H1 (cell line): ENCODE data around the gene USH2A. TPM values are rescaled to one million over a fixed set of nuclear protein-coding genes. Genes with fewer than 3 reads are reported as not detected.

Experiments used
- CTCF ChIA-PET: fragments of 300-600 bp; sonication (Branson Sonifier 250); formaldehyde crosslinking; loops from one replicate; lab custom pipeline; 2021; ENCODE audit not compliant: partially characterized antibody; lab: Charles Lee
- POLR2A ChIA-PET: fragments of 300-600 bp; sonication (Branson Sonifier 250); formaldehyde crosslinking; loops from one replicate; lab custom pipeline; 2021; ENCODE audit warnings: inconsistent platforms; ENCODE audit not compliant: partially characterized antibody; lab: Charles Lee
- DNase-seq, 2 experiments: peaks; one replicate each; pipeline versions ENCODE4 v3.0.0 to v3.0.0-alpha.2; 2010 to 2022; ENCODE audit warnings: low spot score in 2 of 2, low read depth in 1 of 2, mixed read lengths in 1 of 2
- FAIRE-seq: peaks from 2 replicates; lab custom pipeline; 2011; peaks lifted over from hg19 to GRCh38; lab: Jason Lieb, UNC
- H2AFZ ChIP-seq: 2 replicates; pipeline ENCODE4 v1.8.1; 2012; ENCODE audit warnings: low read length, inconsistent platforms
- H2AK5ac ChIP-seq: 2 replicates; pipeline ENCODE4 v1.6.1; 2013; ENCODE audit warnings: low read depth, low read length
- H2BK120ac ChIP-seq: replicated peaks from 2 replicates; pipeline ENCODE3; 2013; ENCODE audit warnings: low read depth, low read length, inconsistent platforms
- H2BK12ac ChIP-seq: 2 replicates; pipeline ENCODE4 v1.6.1; 2013; ENCODE audit warnings: low read depth, low read length
- H2BK15ac ChIP-seq: 2 replicates; pipeline ENCODE4 v1.6.1; 2013; ENCODE audit warnings: low read length
- H2BK20ac ChIP-seq: 2 replicates; pipeline ENCODE4 v1.6.1; 2013; ENCODE audit warnings: low read length
- H2BK5ac ChIP-seq: 2 replicates; pipeline ENCODE4 v1.6.1; 2013; ENCODE audit warnings: low read depth, low read length
- H3K14ac ChIP-seq: 2 replicates; pipeline ENCODE4 v1.6.1; 2013; ENCODE audit warnings: inconsistent platforms; ENCODE audit not compliant: insufficient read length
- H3K18ac ChIP-seq: 2 replicates; pipeline ENCODE4 v1.6.1; 2013; ENCODE audit warnings: low read length; ENCODE audit errors: extremely low read depth
- H3K23ac ChIP-seq: 2 replicates; pipeline ENCODE4 v1.6.1; 2013; ENCODE audit warnings: inconsistent platforms; ENCODE audit not compliant: insufficient read length
- H3K23me2 ChIP-seq: 2 replicates; pipeline ENCODE4 v1.6.1; 2013; ENCODE audit warnings: low read depth, low read length
- H3K27ac ChIP-seq: 2 replicates; pipeline ENCODE4 v1.6.1; 2011; ENCODE audit warnings: low read depth, low read length, inconsistent platforms
- H3K27me3 ChIP-seq, 4 experiments: replicated peaks in 1 of 4; 1 replicate in 1 of 4; 2 replicates in 3 of 4; pipeline versions ENCODE4 v1.6.1 to v1.8.1; 2011 to 2013; ENCODE audit warnings: low read length in 3 of 4, mild to moderate bottlenecking in 3 of 4, inconsistent platforms in 2 of 4, mixed read lengths in 2 of 4, moderate library complexity in 1 of 4; ENCODE audit not compliant: control insufficient read depth in 3 of 4, insufficient read depth in 3 of 4; ENCODE audit errors: extremely low read depth in 1 of 4
- H3K36me3 ChIP-seq, 4 experiments: 2 replicates each; pipeline versions ENCODE4 v1.6.1 to v1.8.1; 2011 to 2013; ENCODE audit warnings: mild to moderate bottlenecking in 4 of 4, low read length in 3 of 4, moderate library complexity in 2 of 4, control low read depth in 1 of 4, inconsistent platforms in 1 of 4; ENCODE audit not compliant: insufficient read depth in 4 of 4, control insufficient read depth in 2 of 4
- H3K4ac ChIP-seq: replicated peaks from 2 replicates; pipeline ENCODE3; 2013; ENCODE audit warnings: low read length, low read depth, mixed read lengths, inconsistent platforms; ENCODE audit not compliant: insufficient read length
- H3K4me1 ChIP-seq, 4 experiments: replicated peaks in 1 of 4; 1 replicate in 1 of 4; 2 replicates in 3 of 4; pipeline versions ENCODE4 v1.6.1 to v1.8.1; 2011 to 2013; ENCODE audit warnings: low read length in 3 of 4, inconsistent platforms in 2 of 4, mixed read lengths in 1 of 4; ENCODE audit not compliant: insufficient read depth in 4 of 4, control insufficient read depth in 3 of 4
- H3K4me2 ChIP-seq, 2 experiments: 2 replicates each; pipeline versions ENCODE4 v1.6.1 to v1.8.1; 2011 to 2013; ENCODE audit warnings: low read depth in 2 of 2, low read length in 2 of 2, control low read depth in 1 of 2, inconsistent platforms in 1 of 2, mild to moderate bottlenecking in 1 of 2; ENCODE audit not compliant: insufficient read depth in 1 of 2
- H3K4me3 ChIP-seq, 4 experiments: fragments of 200-600, 300-600 bp in 1 of 4; sonication (generic), shearing (Covaris generic), sonication (Bioruptor Twin) in 1 of 4; 2 replicates each; pipeline versions ENCODE4 v1.5.1 to v1.8.1; 2011 to 2016; ENCODE audit warnings: low read length in 4 of 4, low read depth in 3 of 4, control low read depth in 2 of 4, inconsistent platforms in 2 of 4, mild to moderate bottlenecking in 2 of 4, mixed read lengths in 1 of 4, moderate library complexity in 1 of 4; ENCODE audit not compliant: insufficient read depth in 2 of 4; ENCODE audit errors: extremely low read depth in 1 of 4
- H3K56ac ChIP-seq: replicated peaks from 2 replicates; pipeline ENCODE3; 2013; ENCODE audit warnings: low read depth, mild to moderate bottlenecking, mixed read lengths, low read length, inconsistent platforms; ENCODE audit not compliant: insufficient read length
- H3K79me1 ChIP-seq: 2 replicates; pipeline ENCODE4 v1.6.1; 2013; ENCODE audit warnings: low read depth, low read length, control low read depth
- H3K79me2 ChIP-seq, 2 experiments: 2 replicates each; pipeline versions ENCODE4 v1.6.1 to v1.8.1; 2012 to 2013; ENCODE audit warnings: low read length in 2 of 2, mild to moderate bottlenecking in 2 of 2, inconsistent platforms in 1 of 2; ENCODE audit not compliant: insufficient read depth in 2 of 2, control insufficient read depth in 1 of 2
- H3K9ac ChIP-seq, 4 experiments: replicated peaks in 1 of 4; 1 replicate in 1 of 4; 2 replicates in 3 of 4; pipeline versions ENCODE4 v1.6.1 to v1.8.1; 2011 to 2013; ENCODE audit warnings: low read depth in 3 of 4, low read length in 3 of 4, control low read depth in 2 of 4, mild to moderate bottlenecking in 2 of 4, moderate library complexity in 2 of 4, inconsistent platforms in 1 of 4; ENCODE audit errors: extremely low read depth in 1 of 4
- H3K9me3 ChIP-seq, 2 experiments: 2 replicates each; pipeline versions ENCODE4 v1.6.1 to v1.8.1; 2012 to 2013; ENCODE audit warnings: mild to moderate bottlenecking in 2 of 2, moderate library complexity in 2 of 2, control low read depth in 1 of 2, inconsistent platforms in 1 of 2, low read depth in 1 of 2, low read length in 1 of 2, mixed read lengths in 1 of 2; ENCODE audit not compliant: insufficient read depth in 2 of 2
- H4K20me1 ChIP-seq, 2 experiments: replicated peaks in 1 of 2; 2 replicates each; pipeline versions ENCODE3 to v1.8.1; 2011 to 2013; ENCODE audit warnings: inconsistent platforms in 2 of 2, low read length in 2 of 2, mild to moderate bottlenecking in 1 of 2; ENCODE audit not compliant: insufficient read depth in 2 of 2, control insufficient read depth in 1 of 2
- H4K5ac ChIP-seq: 2 replicates; pipeline ENCODE4 v1.6.1; 2013; ENCODE audit warnings: low read length, low read depth, mixed read lengths, inconsistent platforms; ENCODE audit not compliant: insufficient read length
- H4K8ac ChIP-seq: 2 replicates; pipeline ENCODE4 v1.8.0; 2013; ENCODE audit warnings: mild to moderate bottlenecking, moderate library complexity, low read length, inconsistent platforms; ENCODE audit not compliant: insufficient read depth; ENCODE audit errors: extremely low read depth
- H4K91ac ChIP-seq: replicated peaks from 2 replicates; pipeline ENCODE3; 2013; ENCODE audit warnings: low read length, mixed read lengths, inconsistent platforms; ENCODE audit not compliant: insufficient read length
- ASH2L ChIP-seq: fragments of 200-600, 300-600 bp; sonication (generic); IDR thresholded peaks from one replicate; pipeline ENCODE4 v1.7.1; 2017; ENCODE audit warnings: low read length
- BACH1 ChIP-seq: IDR thresholded peaks from 2 replicates; pipeline ENCODE4 v1.6.1; 2012; ENCODE audit warnings: low read length, improper control_type of control experiment
- BCL11A ChIP-seq, 2 experiments: IDR thresholded peaks; one replicate each; pipeline ENCODE4 v1.6.1; 2011; ENCODE audit warnings: low read depth in 2 of 2, low read length in 2 of 2, mild to moderate bottlenecking in 2 of 2
- CREB1 ChIP-seq: IDR thresholded peaks from 2 replicates; pipeline ENCODE4 v1.6.1; 2012; ENCODE audit warnings: inconsistent platforms
- EP300 ChIP-seq, 2 experiments: IDR thresholded peaks; 1 replicate in 1 of 2; 2 replicates in 1 of 2; pipeline ENCODE4 v1.6.1; 2011 to 2012; ENCODE audit warnings: low read depth in 2 of 2, low read length in 2 of 2, mild to moderate bottlenecking in 2 of 2, borderline replicate concordance in 1 of 2, inconsistent platforms in 1 of 2, moderate library complexity in 1 of 2
- FOSL1 ChIP-seq: IDR thresholded peaks from 2 replicates; pipeline ENCODE4 v1.6.1; 2011; ENCODE audit warnings: mild to moderate bottlenecking, low read depth, low read length, moderate library complexity; ENCODE audit not compliant: insufficient read depth
- GABPA ChIP-seq: IDR thresholded peaks from 2 replicates; pipeline ENCODE4 v1.6.1; 2011; ENCODE audit warnings: mild to moderate bottlenecking, low read length, moderate library complexity, borderline replicate concordance; ENCODE audit not compliant: insufficient read depth
- JUN ChIP-seq: IDR thresholded peaks from 2 replicates; pipeline ENCODE4 v1.6.1; 2011; ENCODE audit warnings: low read depth, mild to moderate bottlenecking, improper control_type of control experiment, low read length
- JUND ChIP-seq: IDR thresholded peaks from 2 replicates; pipeline ENCODE4 v1.6.1; 2011; ENCODE audit warnings: mild to moderate bottlenecking, improper control_type of control experiment, low read length
- RFX5 ChIP-seq: IDR thresholded peaks from 2 replicates; pipeline ENCODE4 v1.6.1; 2011; ENCODE audit warnings: low read depth, low read length, improper control_type of control experiment, borderline replicate concordance
- SIN3A ChIP-seq, 2 experiments: IDR thresholded peaks in 1 of 2; conservative IDR thresholded peaks in 1 of 2; 2 replicates each; pipeline ENCODE4 v1.6.1; 2011 to 2012; ENCODE audit warnings: low read length in 2 of 2, improper control_type of control experiment in 1 of 2, low read depth in 1 of 2, mild to moderate bottlenecking in 1 of 2
- SIX5 ChIP-seq: IDR thresholded peaks from 2 replicates; pipeline ENCODE4 v1.6.1; 2011; ENCODE audit warnings: mild to moderate bottlenecking, low read depth, low read length
- SP1 ChIP-seq: IDR thresholded peaks from 2 replicates; pipeline ENCODE4 v1.6.1; 2011; ENCODE audit warnings: low read depth, low read length
- ZNF274 ChIP-seq: IDR thresholded peaks from 2 replicates; pipeline ENCODE4 v1.7.0; 2012; ENCODE audit warnings: low read length, borderline replicate concordance; ENCODE audit errors: extremely low read depth
- WGBS, 2 experiments: shearing (Covaris generic) in 1 of 2; methylation state at CpG; one replicate each; pipeline versions ENCODE4 v1.1.6 to v1.1.7; 2013 to 2015; ENCODE audit warnings: low lambda C conversion rate in 2 of 2, mixed read lengths in 2 of 2, inconsistent platforms in 1 of 2, low coverage in 1 of 2, missing lambda C conversion rate in 1 of 2; ENCODE audit not compliant: insufficient replicate concordance in 2 of 2, insufficient coverage in 1 of 2, insufficient read length in 1 of 2; ENCODE audit errors: extremely low coverage in 1 of 2, missing lambda C conversion rate in 1 of 2; 5-methylcytosine and 5-hydroxymethylcytosine counted together
- polyA plus RNA-seq, 7 experiments: library from polyadenylated mRNA; depleted of rRNA in 3 of 7; stranded (reverse) in 5 of 7; unstranded in 2 of 7; fragments of >200 nt in 5 of 7; fragments of 200-250 nt in 2 of 7; gene quantifications; 1 replicate in 5 of 7; 2 replicates in 1 of 7; 4 replicates in 1 of 7; pipeline versions ENCODE4 v1.2.1 to v1.2.3, GENCODE V29; 2011 to 2013; ENCODE audit warnings: missing spikeins in 2 of 7, mixed read lengths in 2 of 7
- total RNA-seq: library from RNA; stranded (reverse); fragmentation: NEBNext Ultra II Directional; extraction: Animal tissue kit (Norgen Biotek cat#: 25700); gene quantifications from 2 replicates; pipeline ENCODE4 v1.2.1, GENCODE V29; 2021
- TF ChIP-seq, protein P1 (sequence below): IDR thresholded peaks from 2 replicates; pipeline ENCODE4 v1.6.1; 2011; ENCODE audit warnings: low read depth, mild to moderate bottlenecking, low read length; ENCODE audit not compliant: insufficient read depth

USH2A gene
- total and polyA plus RNA-seq, 2 of the 8 experiments (the other 6 are each of a cell fraction or from before 2014, with no cell fraction given) = 0.02 to 0.17 TPM

DNA sequence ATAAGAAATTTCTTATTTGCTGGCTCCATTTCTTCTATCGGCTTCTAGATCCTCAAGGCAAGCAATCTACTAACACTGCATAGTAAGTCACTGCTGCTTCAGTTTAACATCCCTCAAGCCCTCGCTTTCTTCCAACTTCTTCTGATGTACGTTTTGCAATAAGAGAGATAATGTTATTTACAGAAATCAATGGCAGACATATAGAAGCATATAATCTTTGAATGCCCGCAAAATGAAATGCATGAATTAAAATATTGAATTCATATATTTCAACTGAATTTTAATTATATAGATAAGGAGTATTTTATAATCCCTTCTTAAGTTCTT, 712.4 kb downstream of the USH2A start:
- H3K36me3 ChIP-seq = no peaks in the 10 kb centered on the region
- POLR2A ChIA-PET = no interaction called here
- H3K4me3 ChIP-seq = no peak overlapping the region
- CTCF ChIA-PET = interaction anchor here (0.6 to 2.2 kb wide), 21 partner anchors 8 to 546 kb away, joined by 3 to 10 read pairs (median 5); no protein-coding TSS in a partner anchor
- no peak overlapping the region for H3K14ac ChIP-seq
- no peaks in the 10 kb centered on the region for H3K79me2 ChIP-seq
- no peak overlapping the region for H3K4ac ChIP-seq
- H3K23ac ChIP-seq = no peak overlapping the region
- no peak overlapping the region for H4K8ac ChIP-seq
- H3K23me2 ChIP-seq = no peaks in the 10 kb centered on the region
- no peak overlapping the region for H3K27ac ChIP-seq
- no peak overlapping the region for H3K9ac ChIP-seq
- no peak overlapping the region for H3K4me2 ChIP-seq
- DNase-seq (no peak), FAIRE-seq (no peak)
- 83% methylated on average over 4 of the region's 4 CpGs; no CpG with 5 or more reads in 1 of the 2 experiments for WGBS, 2 experiments
- no peak overlapping the region for H2BK15ac ChIP-seq
- H4K20me1 ChIP-seq = no peaks in the 10 kb centered on the region
- H3K18ac ChIP-seq = no peak overlapping the region
- no peak overlapping the region for H4K5ac ChIP-seq
- H3K56ac ChIP-seq = no peak overlapping the region
- H2AK5ac ChIP-seq = no peak overlapping the region
- H3K79me1 ChIP-seq = no peaks in the 10 kb centered on the region
- H3K4me1 ChIP-seq = no peaks in the 10 kb centered on the region
- no peak overlapping the region for H2BK20ac ChIP-seq
- H2BK120ac ChIP-seq = no peak overlapping the region
- H2BK5ac ChIP-seq = no peak overlapping the region
- no peaks in the 10 kb centered on the region for H3K9me3 ChIP-seq
- no peak overlapping the region for H2BK12ac ChIP-seq
- no peak overlapping the region for H4K91ac ChIP-seq
- no peak overlapping the region for H2AFZ ChIP-seq
- H3K27me3 ChIP-seq = no peaks in the 10 kb centered on the region
- TF ChIP-seq JUN (no peak), SIX5 (no peak), RFX5 (no peak), CREB1 (no peak), EP300 (IDR thresholded peaks at IDR 0.05; ENCODE audit: borderline replicate concordance in 1 of 2, low read depth in 2 of 2, low read length in 2 of 2) (no peak), FOSL1 (no peak), BACH1 (no peak), ASH2L (no peak), GABPA (no peak), ZNF274 (no peak), SP1 (no peak), JUND (no peak), BCL11A (IDR thresholded peaks at IDR 0.05; ENCODE audit: low read depth in 2 of 2, low read length in 2 of 2) (no peak), SIN3A (conservative IDR thresholded peaks at IDR 0.05 in 1 of 2, IDR thresholded peaks at IDR 0.05 in 1 of 2; ENCODE audit: low read depth in 1 of 2, low read length in 2 of 2) (no peak)
- TF ChIP-seq, protein P1, sequence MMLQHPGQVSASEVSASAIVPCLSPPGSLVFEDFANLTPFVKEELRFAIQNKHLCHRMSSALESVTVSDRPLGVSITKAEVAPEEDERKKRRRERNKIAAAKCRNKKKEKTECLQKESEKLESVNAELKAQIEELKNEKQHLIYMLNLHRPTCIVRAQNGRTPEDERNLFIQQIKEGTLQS = no peak
